ENCODE results near the gene ABHD8.
"Not testable (repeated sequence)": the region's sequence is repeated elsewhere in the genome, so short reads cannot be mapped to it uniquely, and the experiment has no call there.

ABHD8 gene

GRCh38 chr19:17296273-17296672 lies 7.0 kb downstream of the ABHD8 start:
- no peak overlapping the region for H3K4me3 ChIP-seq (ENCODE audit: low read length)
- no peaks in the 10 kb centered on the region for H3K27me3 ChIP-seq (ENCODE audit: control insufficient read depth, insufficient read depth, low read length)
- H3K9ac ChIP-seq (ENCODE audit: low read length): no peak overlapping the region
- no peaks in the 10 kb centered on the region for H3K36me3 ChIP-seq (ENCODE audit: control insufficient read depth, insufficient read depth, low read length)
- no peaks in the 10 kb centered on the region for H3K9me3 ChIP-seq (ENCODE audit: control insufficient read depth, low read length)
- H3K4me1 ChIP-seq (ENCODE audit: control insufficient read depth, insufficient read depth, low read length): peaks cover 7% of the 10 kb centered on the region

- H3K27me3 ChIP-seq (ENCODE audit: control insufficient read depth, insufficient read depth, low read length); H3K9me3 ChIP-seq (ENCODE audit: control insufficient read depth, low read length); H3K36me3 ChIP-seq (ENCODE audit: control insufficient read depth, insufficient read depth, low read length); H3K4me3 ChIP-seq (ENCODE audit: low read length); H3K4me1 ChIP-seq (ENCODE audit: control insufficient read depth, insufficient read depth, low read length); H3K9ac ChIP-seq (ENCODE audit: low read length): not testable (repeated sequence)
These were observed 7.7 kb downstream of the ABHD8 start for GRCh38 chr19:17295551-17295950.

GRCh38 chr19:17294051-17294891 lies 9.0 kb downstream of the ABHD8 start:
- Histone ChIP-seq H3K27me3 (ENCODE audit: control insufficient read depth, insufficient read depth, low read length) (no peaks in the 10 kb centered on the region), H3K4me3 (ENCODE audit: low read length) (no peak overlapping the region), H3K9me3 (ENCODE audit: control insufficient read depth, low read length) (no peaks in the 10 kb centered on the region), H3K4me1 (ENCODE audit: control insufficient read depth, insufficient read depth, low read length) (peaks cover 7% of the 10 kb centered on the region), H3K9ac (ENCODE audit: low read length) (no peak overlapping the region), H3K36me3 (ENCODE audit: control insufficient read depth, insufficient read depth, low read length) (no peaks in the 10 kb centered on the region)

- Histone ChIP-seq H3K9ac (ENCODE audit: low read length) (no peak overlapping the region), H3K4me1 (ENCODE audit: control insufficient read depth, insufficient read depth, low read length) (peaks cover 7% of the 10 kb centered on the region), H3K36me3 (ENCODE audit: control insufficient read depth, insufficient read depth, low read length) (no peaks in the 10 kb centered on the region), H3K9me3 (ENCODE audit: control insufficient read depth, low read length) (no peaks in the 10 kb centered on the region), H3K27me3 (ENCODE audit: control insufficient read depth, insufficient read depth, low read length) (peaks cover 1% of the 10 kb centered on the region), H3K4me3 (ENCODE audit: low read length) (no peak overlapping the region)
These were observed 9.6 kb downstream of the ABHD8 start for GRCh38 chr19:17293605-17294004.

GRCh38 chr19:17292301-17293074 lies 10.7 kb downstream of the ABHD8 start:
- Histone ChIP-seq H3K4me3 (ENCODE audit: low read length) (peak overlapping the region; percentile 41), H3K4me1 (ENCODE audit: control insufficient read depth, insufficient read depth, low read length) (peaks cover 7% of the 10 kb centered on the region), H3K9ac (ENCODE audit: low read length) (peak overlapping the region; percentile 59), H3K36me3 (ENCODE audit: control insufficient read depth, insufficient read depth, low read length) (no peaks in the 10 kb centered on the region), H3K27me3 (ENCODE audit: control insufficient read depth, insufficient read depth, low read length) (peaks cover 4% of the 10 kb centered on the region), H3K9me3 (ENCODE audit: control insufficient read depth, low read length) (no peaks in the 10 kb centered on the region)

GRCh38 chr19:17289489-17289888 lies 13.7 kb downstream of the ABHD8 start:
- Histone ChIP-seq H3K9ac (ENCODE audit: low read length) (no peak overlapping the region), H3K27me3 (ENCODE audit: control insufficient read depth, insufficient read depth, low read length) (peaks cover 4% of the 10 kb centered on the region), H3K4me1 (ENCODE audit: control insufficient read depth, insufficient read depth, low read length) (peaks cover 7% of the 10 kb centered on the region), H3K4me3 (ENCODE audit: low read length) (no peak overlapping the region), H3K9me3 (ENCODE audit: control insufficient read depth, low read length) (no peaks in the 10 kb centered on the region), H3K36me3 (ENCODE audit: control insufficient read depth, insufficient read depth, low read length) (no peaks in the 10 kb centered on the region)

- no peaks in the 10 kb centered on the region for H3K36me3 ChIP-seq (ENCODE audit: control insufficient read depth, insufficient read depth, low read length)
- no peaks in the 10 kb centered on the region for H3K9me3 ChIP-seq (ENCODE audit: control insufficient read depth, low read length)
- H3K4me1 ChIP-seq (ENCODE audit: control insufficient read depth, insufficient read depth, low read length): peaks cover 8% of the 10 kb centered on the region
- no peak overlapping the region for H3K9ac ChIP-seq (ENCODE audit: low read length)
- H3K27me3 ChIP-seq (ENCODE audit: control insufficient read depth, insufficient read depth, low read length): peaks cover 12% of the 10 kb centered on the region
- H3K4me3 ChIP-seq (ENCODE audit: low read length): no peak overlapping the region
These were observed 16.5 kb downstream of the ABHD8 start for GRCh38 chr19:17286752-17287151.

GRCh38 chr19:17286263-17286662 lies 17.0 kb downstream of the ABHD8 start:
- Histone ChIP-seq H3K4me1 (ENCODE audit: control insufficient read depth, insufficient read depth, low read length) (peaks cover 13% of the 10 kb centered on the region), H3K9me3 (ENCODE audit: control insufficient read depth, low read length) (no peaks in the 10 kb centered on the region), H3K4me3 (ENCODE audit: low read length) (no peak overlapping the region), H3K36me3 (ENCODE audit: control insufficient read depth, insufficient read depth, low read length) (no peaks in the 10 kb centered on the region), H3K27me3 (ENCODE audit: control insufficient read depth, insufficient read depth, low read length) (peaks cover 17% of the 10 kb centered on the region), H3K9ac (ENCODE audit: low read length) (no peak overlapping the region)

GRCh38 chr19:17285415-17286135 lies 17.6 kb downstream of the ABHD8 start:
- Histone ChIP-seq H3K9ac (ENCODE audit: low read length) (no peak overlapping the region), H3K27me3 (ENCODE audit: control insufficient read depth, insufficient read depth, low read length) (peaks cover 18% of the 10 kb centered on the region), H3K4me1 (ENCODE audit: control insufficient read depth, insufficient read depth, low read length) (peaks cover 14% of the 10 kb centered on the region), H3K9me3 (ENCODE audit: control insufficient read depth, low read length) (no peaks in the 10 kb centered on the region), H3K36me3 (ENCODE audit: control insufficient read depth, insufficient read depth, low read length) (no peaks in the 10 kb centered on the region), H3K4me3 (ENCODE audit: low read length) (no peak overlapping the region)

GRCh38 chr19:17283504-17283996 lies 19.7 kb downstream of the ABHD8 start:
- Histone ChIP-seq H3K9ac (ENCODE audit: low read length) (no peak overlapping the region), H3K27me3 (ENCODE audit: control insufficient read depth, insufficient read depth, low read length) (peaks cover 16% of the 10 kb centered on the region), H3K4me1 (ENCODE audit: control insufficient read depth, insufficient read depth, low read length) (peaks cover 14% of the 10 kb centered on the region), H3K9me3 (ENCODE audit: control insufficient read depth, low read length) (no peaks in the 10 kb centered on the region), H3K36me3 (ENCODE audit: control insufficient read depth, insufficient read depth, low read length) (no peaks in the 10 kb centered on the region), H3K4me3 (ENCODE audit: low read length) (no peak overlapping the region)

GRCh38 chr19:17282488-17283125 lies 20.6 kb downstream of the ABHD8 start:
- H3K4me1 ChIP-seq (ENCODE audit: control insufficient read depth, insufficient read depth, low read length): peaks cover 14% of the 10 kb centered on the region
- H3K36me3 ChIP-seq (ENCODE audit: control insufficient read depth, insufficient read depth, low read length): no peaks in the 10 kb centered on the region
- H3K9ac ChIP-seq (ENCODE audit: low read length): peak overlapping the region; percentile 50
- peaks cover 14% of the 10 kb centered on the region for H3K27me3 ChIP-seq (ENCODE audit: control insufficient read depth, insufficient read depth, low read length)
- H3K9me3 ChIP-seq (ENCODE audit: control insufficient read depth, low read length): no peaks in the 10 kb centered on the region
- H3K4me3 ChIP-seq (ENCODE audit: low read length): no peak overlapping the region
